Measurements from ENCODE around the gene ARHGAP21.
"Not testable (repeated sequence)": the region's sequence is repeated elsewhere in the genome, so short reads cannot be mapped to it uniquely, and the experiment has no call there.

Gene ARHGAP21

GRCh38 chr10:24723788-24724380, at the start of gene ARHGAP21:
TSS of gene ARHGAP21 (minus strand) at chr10:24723887. CDS start at chr10:24721899, 1,988 bp downstream.
- DNase-seq, result peak; percentile 40

DNA sequence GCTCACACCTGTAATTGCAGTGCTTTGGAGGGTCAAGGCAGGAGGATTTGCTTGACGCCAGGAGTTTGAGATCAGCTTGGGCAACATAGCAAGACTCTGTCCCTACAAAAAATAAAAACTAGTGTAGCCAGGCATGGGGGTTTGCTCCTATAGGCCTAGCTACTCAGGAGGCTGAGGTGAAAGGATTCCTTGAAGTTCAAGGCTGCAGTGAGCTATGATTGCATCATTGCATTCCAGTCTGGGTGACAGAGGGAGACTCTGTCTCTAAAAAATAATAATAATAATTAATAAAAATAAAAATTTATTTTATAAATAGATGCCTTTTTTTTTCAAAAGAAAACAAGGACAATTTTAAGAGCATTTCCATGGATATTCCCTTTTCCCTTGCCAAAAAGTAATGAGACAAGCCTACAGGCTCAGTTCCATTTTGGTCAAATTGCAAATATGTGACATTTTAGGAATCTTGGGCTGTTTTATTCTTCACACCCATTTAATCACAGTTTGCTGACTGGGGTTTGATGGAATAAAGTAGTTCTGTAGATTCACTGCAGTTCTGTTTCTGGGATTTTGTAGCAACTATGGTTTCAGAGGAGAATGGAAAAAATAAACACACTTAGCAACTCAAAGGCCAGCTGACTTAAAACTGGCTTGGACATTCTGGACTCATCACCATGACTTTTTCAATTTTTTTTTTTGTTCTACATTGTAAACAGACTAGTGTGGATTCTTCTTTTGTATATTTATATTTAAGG, 48.4 kb upstream of the ARHGAP21 start:
- no peak for DNase-seq

- DNase-seq, result not testable (repeated sequence)
These were observed 41.3 kb upstream of the ARHGAP21 start for GRCh38 chr10:24764991-24765390.

DNA sequence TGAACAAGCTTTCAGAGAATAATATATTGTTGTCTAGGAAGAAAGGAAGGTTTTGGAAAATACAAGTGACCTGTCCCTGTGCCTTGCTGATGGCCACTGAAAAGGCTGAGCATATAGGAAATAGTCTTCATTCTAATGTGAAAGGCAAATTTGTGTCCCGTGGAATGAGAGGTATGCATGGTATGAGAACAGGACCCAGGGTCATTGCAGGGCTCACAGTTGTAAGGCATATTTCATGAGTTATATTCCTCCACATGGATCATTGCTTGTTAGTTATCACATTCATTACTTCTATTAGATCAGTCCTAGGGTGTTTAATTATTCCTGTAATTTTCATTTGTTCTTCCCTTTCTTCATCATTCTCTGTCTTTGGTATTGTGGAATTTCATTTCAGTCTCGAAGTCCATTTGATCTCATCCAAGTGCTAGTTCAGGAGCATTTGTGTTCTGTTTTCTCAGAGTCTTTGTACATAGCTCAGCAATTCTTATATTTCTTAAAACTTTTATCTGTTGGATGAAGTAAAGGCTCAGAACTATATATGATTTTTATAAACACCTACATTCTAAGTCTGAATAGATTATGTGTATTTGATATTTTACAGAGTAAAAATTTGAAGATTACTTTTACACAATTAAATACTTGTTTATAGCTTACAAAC, 39.4 kb upstream of the ARHGAP21 start:
- no peak for DNase-seq

GRCh38 chr10:24762161-24762924, 38.7 kb upstream of the ARHGAP21 start:
- DNase-seq, result no peak

DNA sequence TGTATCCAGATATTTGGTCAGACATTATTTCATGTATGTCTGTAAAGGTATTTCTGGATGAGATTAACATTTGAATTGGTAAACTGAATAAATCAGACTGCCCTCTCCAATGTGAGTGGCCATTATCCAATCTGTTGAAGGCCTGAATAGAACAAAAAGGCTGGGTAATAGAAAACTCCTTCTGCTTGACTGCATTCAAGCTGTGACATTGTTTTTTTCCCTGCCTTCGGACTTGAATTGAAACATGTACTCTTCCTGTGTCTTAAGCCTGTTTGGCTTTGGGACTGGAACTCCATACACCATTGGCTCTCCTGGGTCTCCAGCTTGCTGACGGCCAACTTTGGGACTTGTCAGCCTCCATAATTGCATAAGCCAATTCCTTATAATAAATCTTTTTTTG, 36.0 kb upstream of the ARHGAP21 start:
- DNase-seq, result no peak

GRCh38 chr10:24758254-24758653, 34.6 kb upstream of the ARHGAP21 start:
- DNase-seq, result not testable (repeated sequence)

GRCh38 chr10:24756283-24756682, 32.6 kb upstream of the ARHGAP21 start:
- DNase-seq, result no peak

- no peak for DNase-seq
These were observed 28.0 kb upstream of the ARHGAP21 start for GRCh38 chr10:24751716-24752115.

DNA sequence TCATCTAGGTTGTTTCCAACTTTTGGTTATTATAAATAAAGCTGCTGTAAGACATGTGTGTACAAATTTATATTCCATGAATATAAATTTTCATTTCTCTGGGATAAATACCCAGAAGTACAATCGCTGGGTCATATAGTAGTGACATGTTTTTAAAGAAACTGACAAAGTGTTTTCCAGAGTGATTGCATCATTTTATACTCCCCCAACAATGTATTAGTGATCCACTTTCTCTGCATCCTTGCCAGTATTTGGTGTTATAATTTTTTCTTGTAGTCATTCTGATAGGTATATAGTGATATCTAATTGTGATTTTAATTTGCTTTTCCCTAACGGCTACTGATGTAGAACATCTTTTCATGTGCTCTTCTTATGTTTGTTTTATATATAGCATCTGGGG, 27.0 kb upstream of the ARHGAP21 start:
- DNase-seq, result no peak

DNA sequence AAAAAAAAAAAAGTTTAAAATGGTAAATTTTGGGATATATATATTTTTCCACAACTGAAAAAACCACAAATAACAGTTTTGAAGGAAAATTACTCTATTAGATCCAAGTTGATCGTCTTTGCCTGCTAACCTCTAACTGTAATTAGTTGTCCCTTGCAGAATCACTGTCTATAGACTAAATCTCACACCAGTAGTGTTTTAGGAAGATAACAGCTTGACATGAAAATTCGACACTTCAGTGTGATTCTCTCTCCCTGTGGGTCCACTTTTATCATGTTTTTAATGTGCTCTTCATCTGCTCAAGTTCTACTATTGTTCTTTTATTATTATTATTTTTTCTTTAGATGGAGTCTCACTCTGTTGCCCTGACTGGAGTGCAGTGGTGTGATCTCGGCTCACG, 24.5 kb upstream of the ARHGAP21 start:
- DNase-seq, result no peak

GRCh38 chr10:24744946-24745345, 21.3 kb upstream of the ARHGAP21 start:
- DNase-seq, result no peak

- no peak for DNase-seq
These were observed 17.0 kb upstream of the ARHGAP21 start for GRCh38 chr10:24740714-24741113.

- DNase-seq, result no peak
These were observed 13.3 kb upstream of the ARHGAP21 start for GRCh38 chr10:24737001-24737400.

DNA sequence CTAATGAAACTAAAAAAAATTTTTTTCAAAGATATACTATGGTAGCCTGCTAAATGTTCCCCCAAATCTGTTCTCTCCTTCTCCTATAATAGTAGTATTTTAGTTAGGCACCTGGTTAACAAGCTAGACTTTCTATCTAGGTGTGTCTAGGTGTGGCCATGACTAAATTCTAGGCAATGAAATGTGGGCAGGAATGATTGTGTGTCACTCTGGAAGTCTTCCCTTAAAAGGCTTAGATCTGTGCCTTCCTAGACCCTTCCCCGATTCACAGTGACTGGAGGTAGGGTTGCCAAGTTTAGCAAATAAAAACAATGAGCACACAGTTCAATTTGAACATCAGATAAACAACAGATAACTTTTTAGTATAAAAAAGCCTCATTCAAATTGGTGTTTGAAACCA, 8.3 kb upstream of the ARHGAP21 start:
- DNase-seq, result no peak

DNA sequence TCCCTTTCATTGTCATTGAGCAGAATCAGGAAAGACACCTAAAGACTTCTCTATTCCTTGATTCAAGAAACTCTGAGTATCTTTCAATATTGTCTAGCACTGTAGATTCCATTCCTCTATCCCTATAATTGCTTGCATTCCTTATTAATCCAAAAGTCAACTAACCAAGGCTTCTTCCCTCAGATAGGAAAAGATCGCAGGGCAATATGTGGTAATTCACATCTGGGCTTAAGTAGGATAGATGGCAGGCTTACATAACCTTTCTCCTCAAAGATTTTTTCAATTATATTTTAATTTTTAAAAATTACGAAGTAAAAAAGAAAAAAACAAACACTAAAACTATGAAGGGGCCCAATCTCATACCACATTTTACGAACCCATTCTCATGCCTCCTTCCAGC, 7.1 kb upstream of the ARHGAP21 start:
- DNase-seq, result no peak

DNA sequence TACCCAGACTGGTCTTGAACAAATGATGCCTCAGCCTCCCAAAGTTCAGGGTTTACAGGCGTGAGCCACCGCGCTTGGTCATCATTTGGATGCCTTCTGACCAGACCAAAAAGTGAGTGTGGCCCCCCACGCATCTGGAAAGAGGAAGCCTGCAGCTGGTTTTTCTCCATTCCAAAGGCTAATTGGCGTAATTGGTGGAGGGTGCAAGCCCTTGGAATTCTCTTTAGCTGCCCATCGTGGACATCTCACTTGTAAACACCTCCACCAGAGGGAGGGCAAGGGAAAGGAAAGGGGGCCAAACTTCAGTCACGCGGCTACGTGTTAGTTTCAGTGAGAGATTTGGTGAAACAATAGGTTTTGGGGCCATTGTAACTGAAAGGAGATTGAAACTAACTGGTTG, 4.1 kb upstream of the ARHGAP21 start:
- no peak for DNase-seq

DNA sequence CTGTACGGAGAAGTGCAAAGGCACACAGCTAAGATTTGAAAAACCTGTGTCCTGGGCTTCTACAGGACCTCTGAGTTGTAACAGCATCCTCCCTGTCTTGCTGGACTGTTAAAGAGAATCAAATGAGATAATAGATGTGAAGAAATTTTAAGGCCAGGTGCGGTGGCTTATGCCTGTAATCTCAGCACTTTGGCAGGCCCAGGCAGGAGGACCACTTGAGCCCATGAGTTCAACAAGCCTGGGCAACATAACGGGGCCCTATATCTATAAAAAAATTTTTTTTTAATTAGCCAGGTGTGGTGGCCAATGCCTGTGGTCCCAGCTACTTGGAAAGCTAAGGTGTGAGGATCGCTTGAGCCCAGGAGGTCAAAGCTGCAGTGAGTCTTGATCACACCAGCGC, 2.9 kb upstream of the ARHGAP21 start:
- DNase-seq, result peak; percentile 30

DNA sequence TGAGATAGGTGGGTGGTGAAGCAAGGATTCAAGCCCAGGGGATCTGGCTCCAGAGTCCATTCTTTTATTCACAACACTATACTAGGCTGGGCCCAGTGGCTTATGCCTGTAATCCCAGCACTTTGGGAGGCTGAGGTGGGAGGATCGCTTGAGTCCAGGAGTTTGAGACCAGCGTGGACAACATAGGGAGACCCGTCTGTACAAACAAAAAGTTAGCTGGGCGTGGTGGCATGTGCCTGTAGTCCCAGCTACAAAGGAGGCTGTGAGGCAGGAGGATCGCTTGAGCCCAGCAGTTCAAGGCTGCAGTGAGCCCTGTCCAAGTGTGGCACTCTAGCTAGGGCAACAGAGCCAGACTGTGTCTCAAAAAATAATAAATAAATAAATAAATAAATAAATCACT, 2.3 kb upstream of the ARHGAP21 start:
- not testable (repeated sequence) for DNase-seq

DNA sequence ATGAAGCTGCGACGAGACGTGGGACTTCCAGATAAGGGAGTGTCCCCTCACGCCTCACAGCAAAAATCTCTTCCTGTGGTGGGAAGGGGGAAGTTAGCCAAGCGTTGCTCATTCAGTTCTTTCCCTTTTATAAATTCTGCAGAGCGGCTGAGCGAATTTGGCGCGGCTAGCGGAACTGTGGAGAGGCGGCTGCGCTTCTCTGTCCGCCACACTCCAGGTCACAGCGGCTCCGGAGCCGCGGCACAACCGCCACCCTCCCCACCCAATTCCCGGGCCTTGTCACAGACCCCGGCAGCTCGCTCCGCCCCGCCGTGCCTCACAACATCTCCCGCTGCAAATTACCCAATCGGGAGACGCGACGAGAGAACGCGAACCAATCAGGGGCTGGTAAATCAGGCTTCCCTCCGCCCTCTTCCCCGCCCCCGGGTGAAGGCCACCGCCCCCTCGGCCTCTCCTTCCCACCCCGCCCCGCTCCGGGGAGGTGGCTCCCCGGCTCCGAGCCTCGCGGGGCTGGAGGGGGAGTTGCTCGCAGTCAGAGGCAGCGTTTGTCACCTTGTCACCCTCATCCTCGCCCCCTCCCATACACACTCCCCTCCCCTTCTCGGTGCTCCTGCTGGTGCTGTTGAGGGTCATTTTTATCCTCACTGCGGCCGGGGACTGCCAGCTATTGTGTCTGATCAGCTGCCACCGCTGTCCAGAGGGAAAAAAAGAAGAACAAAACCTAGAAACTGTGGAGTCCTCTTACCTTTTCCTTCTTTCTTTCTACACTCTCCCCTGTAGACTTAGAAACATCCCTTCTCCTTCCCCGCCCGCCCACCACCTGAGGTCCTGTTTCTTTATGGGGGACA, 918 bp upstream of the ARHGAP21 start:
- peak; percentile 82 for DNase-seq

- DNase-seq, result no peak
These were observed 300 bp downstream of the ARHGAP21 start for GRCh38 chr10:24723386-24723787.

GRCh38 chr10:24722676-24723385, 856 bp downstream of the ARHGAP21 start:
- peak; percentile 16 for DNase-seq
